PC-3 (cell line): ENCODE results near the gene SCAPER. TPM values are rescaled to one million over a fixed set of nuclear protein-coding genes. Genes with fewer than 3 reads are reported as not detected.

ENCODE experiments used
- ATAC-seq: fragments of 200-7000 bp; cut with Tn5 transposase; 2 replicates; pipeline ENCODE4 v1.9.1; 2020; ENCODE audit warnings: mild to moderate bottlenecking, moderate library complexity
- BruUV-seq: library from RNA; stranded (reverse); fragments of 400-500 nt; replicated peaks from 2 replicates; lab custom pipeline; 2021; lab: Mats Ljungman, UMichigan
- CTCF ChIA-PET: fragments of 300-600 bp; sonication (Branson Sonifier 250); formaldehyde crosslinking; loops from one replicate; lab custom pipeline; 2022; ENCODE audit warnings: antibody characterized with exemption; lab: Charles Lee
- POLR2A ChIA-PET: fragments of 300-600 bp; sonication (Branson Sonifier 250); formaldehyde crosslinking; loops from one replicate; lab custom pipeline; 2022; ENCODE audit warnings: antibody characterized with exemption; ENCODE audit not compliant: unreplicated experiment; lab: Charles Lee
- DNase-seq: peaks from one replicate; pipeline ENCODE4 v3.0.0-alpha.2; 2015
- H2AFZ ChIP-seq: fragments of 300-600 bp; sonication (generic); 2 replicates; pipeline ENCODE4 v1.6.0; 2016; ENCODE audit warnings: antibody characterized with exemption, low read length
- H3F3A ChIP-seq: fragments of 300-600 bp; sonication (generic); one replicate; pipeline ENCODE4 v1.6.0; 2017; ENCODE audit warnings: antibody characterized with exemption, low read length, control low read depth, mild to moderate bottlenecking; ENCODE audit not compliant: unreplicated experiment
- H3K27ac ChIP-seq: fragments of 300-600 bp; sonication (generic); 2 replicates; pipeline ENCODE4 v1.5.1; 2016; ENCODE audit warnings: mild to moderate bottlenecking, low read length
- H3K27me3 ChIP-seq: fragments of 300-600 bp; sonication (generic); 2 replicates; pipeline ENCODE4 v1.6.1; 2016; ENCODE audit warnings: low read length, mixed read lengths
- H3K36me3 ChIP-seq: fragments of 300-600 bp; sonication (generic); 2 replicates; pipeline ENCODE4 v1.6.1; 2016; ENCODE audit warnings: low read depth, mixed run types, low read length, mixed read lengths
- H3K4me1 ChIP-seq: fragments of 300-600 bp; sonication (generic); 2 replicates; pipeline ENCODE4 v1.5.1; 2016; ENCODE audit warnings: low read length; ENCODE audit not compliant: insufficient read depth
- H3K4me2 ChIP-seq: fragments of 300-600 bp; sonication (generic); 2 replicates; pipeline ENCODE4 v1.6.0; 2016; ENCODE audit warnings: low read length
- H3K4me3 ChIP-seq: fragments of 300-600 bp; sonication (generic); 2 replicates; pipeline ENCODE4 v1.5.1; 2016; ENCODE audit warnings: mild to moderate bottlenecking, low read length, mixed read lengths
- H3K79me2 ChIP-seq: fragments of 300-600 bp; sonication (generic); 2 replicates; pipeline ENCODE4 v1.6.1; 2017; ENCODE audit warnings: low read length, mixed read lengths
- H3K9ac ChIP-seq: fragments of 300-600 bp; sonication (generic); 2 replicates; pipeline ENCODE4 v1.6.0; 2016; ENCODE audit warnings: mild to moderate bottlenecking, low read length
- H3K9me2 ChIP-seq: fragments of 300-600 bp; sonication (generic); replicated peaks from 2 replicates; pipeline ENCODE4 v1.6.1; 2016; ENCODE audit warnings: mixed run types, low read length, mixed read lengths
- H3K9me3 ChIP-seq: fragments of 300-600 bp; sonication (generic); 2 replicates; pipeline ENCODE4 v1.6.1; 2016; ENCODE audit warnings: low read length, mixed read lengths
- H4K20me1 ChIP-seq: fragments of 300-600 bp; sonication (generic); 2 replicates; pipeline ENCODE4 v1.6.1; 2016; ENCODE audit warnings: low read length, mixed read lengths
- CTCF ChIP-seq: fragments of 300-600 bp; sonication (generic); conservative IDR thresholded peaks from 2 replicates; pipeline ENCODE4 v1.5.1; 2017; ENCODE audit warnings: antibody characterized with exemption, low read depth, mild to moderate bottlenecking, low read length
- EZH2 ChIP-seq: fragments of 300-600 bp; sonication (generic); IDR thresholded peaks from one replicate; pipeline ENCODE4 v1.6.1; 2017; ENCODE audit warnings: antibody characterized with exemption, mild to moderate bottlenecking, low read length; ENCODE audit not compliant: unreplicated experiment
- EZH2phosphoT487 ChIP-seq: fragments of 300-600 bp; sonication (generic); IDR thresholded peaks from 2 replicates; pipeline ENCODE4 v1.6.1; 2018; ENCODE audit warnings: mild to moderate bottlenecking, antibody characterized with exemption, low read length, borderline replicate concordance
- intact Hi-C: fragments of 100-400 bp; cut with micrococcal nuclease; formaldehyde crosslinking; loops from 2 replicates; pipeline ENCODE4 v1.9.0; 2023
- total RNA-seq: library from RNA; depleted of rRNA; stranded (reverse); fragments of >200 nt; gene quantifications from 2 replicates; pipeline ENCODE4 v1.2.3, GENCODE V29; 2014

Gene SCAPER
- total RNA-seq, 1 experiment from 2014 or later = 6.0 TPM

GRCh38 chr15:76335307-76336253 is 569.6 kb downstream of the SCAPER start:
- TSS peak; percentile 93 for BruUV-seq
- ATAC-seq (peak; percentile 5; the same call in 1 of the 2 replicates), DNase-seq (peak; percentile 4)
- peak overlapping the region; percentile 75 for H3K4me3 ChIP-seq
- H4K20me1 ChIP-seq = no peaks in the 10 kb centered on the region
- intact Hi-C loops = loop anchor here (2.0 to 10.0 kb wide), 4 partner anchors 23 to 529 kb away; no protein-coding TSS in a partner anchor
- ChIA-PET POLR2A (interaction anchor here (0.6 to 0.7 kb wide), 4 partner anchors 10 to 1887 kb away, joined by 3 to 7 read pairs (median 3); no protein-coding TSS in a partner anchor), CTCF (interaction anchor here (0.6 to 0.8 kb wide), 2 partner anchors 10 to 96 kb away, joined by 4 to 6 read pairs; no protein-coding TSS in a partner anchor)
- peaks cover 14% of the 10 kb centered on the region for H3K79me2 ChIP-seq
- H3F3A ChIP-seq = no peaks in the 10 kb centered on the region
- peak overlapping the region; percentile 94 for H3K4me2 ChIP-seq
- H3K9ac ChIP-seq = peak overlapping the region; percentile 80
- H2AFZ ChIP-seq = peak overlapping the region; percentile 79
- H3K27me3 ChIP-seq = no peaks in the 10 kb centered on the region
- no peaks in the 10 kb centered on the region for H3K36me3 ChIP-seq
- TF ChIP-seq EZH2 (no peak), CTCF (no peak), EZH2phosphoT487 (no peak)
- H3K9me3 ChIP-seq = no peaks in the 10 kb centered on the region
- H3K9me2 ChIP-seq = no peaks in the 10 kb centered on the region
- H3K27ac ChIP-seq = peak overlapping the region; percentile 76
- peaks cover 15% of the 10 kb centered on the region for H3K4me1 ChIP-seq

GRCh38 chr15:76334438-76335306 is 570.5 kb downstream of the SCAPER start:
- Histone ChIP-seq H3K9me3 (no peaks in the 10 kb centered on the region), H2AFZ (no peak overlapping the region), H3K4me3 (no peak overlapping the region), H3K27me3 (no peaks in the 10 kb centered on the region), H3K79me2 (peaks cover 14% of the 10 kb centered on the region), H3K36me3 (no peaks in the 10 kb centered on the region), H4K20me1 (no peaks in the 10 kb centered on the region), H3F3A (no peaks in the 10 kb centered on the region), H3K4me2 (no peak overlapping the region), H3K9ac (no peak overlapping the region), H3K9me2 (no peaks in the 10 kb centered on the region), H3K4me1 (peaks cover 15% of the 10 kb centered on the region), H3K27ac (no peak overlapping the region)
- TF ChIP-seq EZH2phosphoT487 (no peak), CTCF (no peak), EZH2 (no peak)
- ATAC-seq = no peak
- DNase-seq = no peak
- intact Hi-C loops = loop anchor here (5.0 to 10.0 kb wide), 2 partner anchors 137 to 530 kb away; no protein-coding TSS in a partner anchor
- no TSS peak for BruUV-seq
- CTCF ChIA-PET = no interaction called here
- POLR2A ChIA-PET = no interaction called here
